Measurements from ENCODE around the gene PGM5.
A peak's percentile ranks its signal among the peaks of the same experiment; 100 is the strongest.
"Not testable (repeated sequence)": the region's sequence is repeated elsewhere in the genome, so short reads cannot be mapped to it uniquely, and the experiment has no call there.

PGM5 gene

DNA sequence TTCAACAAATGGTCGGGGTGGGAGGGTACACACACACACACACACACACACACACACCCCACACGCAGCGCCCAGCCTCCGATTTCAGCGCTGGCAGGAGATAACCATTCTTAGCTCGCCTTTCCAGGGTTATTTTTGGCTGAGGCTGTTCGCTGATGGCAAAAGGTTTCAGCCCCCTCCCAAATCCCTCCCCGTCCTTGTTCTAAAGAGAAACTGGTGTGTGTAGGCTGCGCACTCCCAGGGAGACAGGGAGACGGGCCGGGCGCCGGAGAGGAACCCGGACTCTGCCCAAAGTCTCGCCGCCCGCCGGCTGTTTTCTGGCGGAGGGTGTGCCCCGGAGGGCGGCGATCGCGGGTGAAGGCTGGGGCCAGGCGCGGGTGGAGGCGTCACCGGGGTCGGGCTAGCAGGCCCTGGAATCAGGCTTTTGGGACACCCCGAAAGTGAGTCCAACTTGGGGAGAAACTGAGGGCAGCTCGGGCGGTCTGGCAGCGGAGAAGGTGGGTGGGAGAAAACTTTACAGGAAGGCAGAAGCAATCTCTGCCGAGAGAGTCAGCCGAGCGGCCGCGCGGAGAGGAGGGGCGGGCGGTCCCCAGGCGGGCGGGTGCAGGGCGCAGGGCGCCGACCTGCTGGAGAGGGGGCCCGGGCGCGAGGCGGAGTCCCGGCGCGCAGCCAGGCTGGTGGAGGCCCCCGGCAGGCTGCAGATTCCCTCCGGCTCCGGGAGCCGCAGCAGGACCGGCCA is at the start of gene PGM5:
Gene PGM5, plus strand, starts transcription at position 232 of the 739 bp plus-strand sequence. CDS start 517 bp downstream, outside the sequence.
- not testable (repeated sequence) for H3K4me1 ChIP-seq (ENCODE audit: control insufficient read depth, insufficient read depth, low read length); H3K27me3 ChIP-seq (ENCODE audit: control insufficient read depth, insufficient read depth, low read length); H3K4me3 ChIP-seq (ENCODE audit: low read length); H3K36me3 ChIP-seq (ENCODE audit: control insufficient read depth, insufficient read depth, low read length); H3K9me3 ChIP-seq (ENCODE audit: control insufficient read depth, low read length)
- peak within 1 kb of the TSS; percentile 55 for H3K9ac ChIP-seq (ENCODE audit: low read length)

DNA sequence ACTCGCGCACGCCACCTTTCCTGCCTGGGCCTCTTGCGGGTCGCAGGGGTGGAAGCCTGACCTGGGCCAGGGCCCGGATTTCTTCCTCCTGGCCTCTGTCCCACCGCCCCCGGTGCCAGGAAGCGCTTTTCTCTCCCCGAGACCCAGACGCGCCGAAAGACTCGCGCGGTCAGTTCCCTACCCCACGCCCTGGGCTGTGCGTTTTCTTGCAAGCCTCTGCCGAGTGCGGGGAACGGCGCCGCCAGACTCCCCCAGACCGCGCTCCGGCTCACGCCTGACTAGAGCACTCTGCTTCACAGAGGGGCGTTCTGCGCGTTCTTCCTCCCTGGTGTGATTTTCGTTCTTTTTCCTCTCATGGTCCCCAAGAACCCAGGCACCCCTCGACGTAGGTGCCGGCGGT is 49.3 kb upstream of the PGM5 start:
- H3K9ac ChIP-seq (ENCODE audit: low read length); H3K9me3 ChIP-seq (ENCODE audit: control insufficient read depth, low read length); H3K36me3 ChIP-seq (ENCODE audit: control insufficient read depth, insufficient read depth, low read length); H3K27me3 ChIP-seq (ENCODE audit: control insufficient read depth, insufficient read depth, low read length); H3K4me1 ChIP-seq (ENCODE audit: control insufficient read depth, insufficient read depth, low read length); H3K4me3 ChIP-seq (ENCODE audit: low read length): not testable (repeated sequence)

DNA sequence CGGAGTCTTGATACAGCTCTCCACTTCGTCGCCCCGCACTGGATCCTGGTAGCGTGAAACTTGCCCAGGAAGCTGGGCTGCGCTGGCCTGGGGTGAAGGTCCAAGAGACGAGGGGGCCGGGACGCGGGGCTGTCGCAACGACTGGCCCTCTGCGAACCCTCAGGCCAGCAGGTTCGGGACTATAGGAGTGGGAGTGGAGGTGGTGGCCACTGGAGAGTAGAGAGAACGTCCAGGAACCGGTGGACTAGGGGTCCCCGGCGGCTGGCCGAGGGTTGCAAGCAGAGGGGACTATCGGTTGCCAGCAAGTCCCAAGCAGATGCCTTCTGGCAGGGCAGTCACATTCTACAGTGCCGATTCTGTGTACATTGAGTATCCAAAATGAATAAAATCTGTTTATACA is 48.8 kb upstream of the PGM5 start:
- H3K36me3 ChIP-seq (ENCODE audit: control insufficient read depth, insufficient read depth, low read length); H3K9me3 ChIP-seq (ENCODE audit: control insufficient read depth, low read length); H3K4me3 ChIP-seq (ENCODE audit: low read length); H3K9ac ChIP-seq (ENCODE audit: low read length); H3K4me1 ChIP-seq (ENCODE audit: control insufficient read depth, insufficient read depth, low read length); H3K27me3 ChIP-seq (ENCODE audit: control insufficient read depth, insufficient read depth, low read length): not testable (repeated sequence)

DNA sequence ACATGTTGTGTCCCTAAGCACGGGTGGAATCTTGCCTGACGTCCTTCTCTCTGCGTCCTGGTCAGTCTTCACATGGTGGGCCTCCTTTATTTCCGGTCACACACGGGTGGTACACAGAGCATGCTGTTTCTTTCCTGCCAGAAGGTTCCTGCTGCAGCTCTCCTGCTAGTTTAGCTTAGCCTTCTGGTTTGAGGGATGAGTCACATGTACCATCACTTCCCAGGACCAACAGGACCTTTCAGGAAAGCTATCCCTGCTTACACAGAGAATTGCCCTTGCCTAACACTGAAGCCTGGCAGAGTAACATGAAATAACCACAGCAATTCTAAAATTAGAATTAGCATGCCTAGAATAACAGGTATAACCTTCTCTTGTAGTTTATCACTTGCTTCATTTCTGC is 45.2 kb upstream of the PGM5 start:
- not testable (repeated sequence) for H3K4me1 ChIP-seq (ENCODE audit: control insufficient read depth, insufficient read depth, low read length); H3K36me3 ChIP-seq (ENCODE audit: control insufficient read depth, insufficient read depth, low read length); H3K9ac ChIP-seq (ENCODE audit: low read length); H3K27me3 ChIP-seq (ENCODE audit: control insufficient read depth, insufficient read depth, low read length); H3K9me3 ChIP-seq (ENCODE audit: control insufficient read depth, low read length); H3K4me3 ChIP-seq (ENCODE audit: low read length)

DNA sequence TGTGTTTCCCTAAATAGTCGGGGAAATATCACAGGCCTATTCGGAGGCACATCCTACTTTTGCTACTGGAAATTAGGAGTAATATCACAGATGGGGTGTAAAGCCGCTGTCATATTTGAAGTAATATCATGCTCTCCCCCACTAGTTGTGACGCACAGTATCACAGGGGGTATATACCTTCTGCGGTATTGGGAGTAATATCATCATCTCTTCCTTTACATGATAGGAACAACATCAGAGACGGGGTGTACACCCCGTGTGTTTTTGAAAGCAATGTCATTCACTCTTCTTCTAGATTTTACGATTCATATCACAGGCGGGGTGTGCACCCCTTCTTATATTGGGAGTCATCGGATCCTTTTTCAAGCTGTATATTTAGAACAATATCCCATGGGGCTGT is 38.2 kb upstream of the PGM5 start:
- H3K27me3 ChIP-seq (ENCODE audit: control insufficient read depth, insufficient read depth, low read length); H3K9me3 ChIP-seq (ENCODE audit: control insufficient read depth, low read length); H3K9ac ChIP-seq (ENCODE audit: low read length); H3K4me3 ChIP-seq (ENCODE audit: low read length); H3K36me3 ChIP-seq (ENCODE audit: control insufficient read depth, insufficient read depth, low read length); H3K4me1 ChIP-seq (ENCODE audit: control insufficient read depth, insufficient read depth, low read length): not testable (repeated sequence)

DNA sequence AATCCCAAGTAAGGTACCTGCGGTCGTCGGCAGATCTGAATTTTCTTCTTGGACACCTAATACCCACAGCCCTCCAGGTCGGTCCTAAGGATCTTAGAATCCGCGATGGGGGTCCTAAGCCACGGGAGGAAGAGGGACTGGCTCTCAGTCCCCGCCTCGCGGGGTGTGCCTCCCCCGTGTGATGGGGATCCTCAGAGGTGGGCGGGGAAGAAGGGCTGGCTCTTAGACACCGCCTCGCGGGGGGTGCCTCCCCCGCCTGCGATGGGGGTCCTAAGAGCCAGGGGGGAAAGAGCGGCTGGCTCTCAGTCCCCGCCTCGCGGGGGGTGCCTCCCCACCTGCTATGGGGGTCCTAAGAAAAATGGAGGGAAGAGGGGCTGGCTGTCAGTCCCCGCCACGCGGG is 32.7 kb upstream of the PGM5 start:
- H3K4me3 ChIP-seq (ENCODE audit: low read length); H3K9me3 ChIP-seq (ENCODE audit: control insufficient read depth, low read length); H3K36me3 ChIP-seq (ENCODE audit: control insufficient read depth, insufficient read depth, low read length); H3K4me1 ChIP-seq (ENCODE audit: control insufficient read depth, insufficient read depth, low read length); H3K9ac ChIP-seq (ENCODE audit: low read length); H3K27me3 ChIP-seq (ENCODE audit: control insufficient read depth, insufficient read depth, low read length): not testable (repeated sequence)

DNA sequence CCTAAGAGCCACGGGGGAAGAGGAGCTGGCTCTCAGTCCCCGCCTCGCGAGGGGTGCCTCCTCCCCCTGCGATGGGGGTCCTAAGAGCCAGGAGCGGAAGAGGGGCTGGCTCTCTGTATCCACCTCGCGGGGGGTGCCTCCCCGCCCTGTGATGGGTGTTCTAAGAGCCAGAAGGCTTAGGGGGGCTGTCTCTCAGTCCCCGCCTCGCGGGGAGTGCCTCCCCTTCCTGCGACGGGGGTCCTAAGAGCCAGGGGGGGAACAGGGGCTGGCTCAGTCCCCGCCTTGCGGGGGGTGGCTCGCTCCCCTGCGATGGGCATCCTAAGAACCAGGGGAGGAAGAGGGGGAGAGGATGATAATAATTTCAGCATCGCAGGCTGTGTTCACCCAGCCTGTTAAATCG is 31.9 kb upstream of the PGM5 start:
- H3K36me3 ChIP-seq (ENCODE audit: control insufficient read depth, insufficient read depth, low read length); H3K27me3 ChIP-seq (ENCODE audit: control insufficient read depth, insufficient read depth, low read length); H3K9me3 ChIP-seq (ENCODE audit: control insufficient read depth, low read length); H3K4me3 ChIP-seq (ENCODE audit: low read length); H3K9ac ChIP-seq (ENCODE audit: low read length); H3K4me1 ChIP-seq (ENCODE audit: control insufficient read depth, insufficient read depth, low read length): not testable (repeated sequence)

DNA sequence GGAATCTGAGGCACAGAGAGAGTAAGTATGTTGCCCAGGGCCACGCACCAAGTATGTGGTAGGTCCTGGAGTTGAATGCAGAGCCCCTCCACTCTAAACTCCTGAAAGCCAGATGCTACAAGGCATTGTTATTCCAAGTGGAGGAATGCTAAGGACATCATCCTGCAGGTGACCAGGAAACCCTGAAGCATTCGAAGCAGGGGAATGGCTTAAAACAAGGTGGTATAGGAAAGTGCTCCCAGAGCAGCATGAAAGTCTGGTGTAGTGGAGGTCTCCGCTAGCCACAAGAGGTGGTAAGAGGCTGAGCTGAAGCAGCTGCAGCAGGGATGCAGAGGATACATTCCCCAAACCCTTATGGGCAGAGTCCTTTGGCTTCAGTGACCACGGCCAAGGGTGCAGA is 27.3 kb upstream of the PGM5 start:
- H3K36me3 ChIP-seq (ENCODE audit: control insufficient read depth, insufficient read depth, low read length); H3K4me3 ChIP-seq (ENCODE audit: low read length); H3K9me3 ChIP-seq (ENCODE audit: control insufficient read depth, low read length); H3K9ac ChIP-seq (ENCODE audit: low read length); H3K4me1 ChIP-seq (ENCODE audit: control insufficient read depth, insufficient read depth, low read length); H3K27me3 ChIP-seq (ENCODE audit: control insufficient read depth, insufficient read depth, low read length): not testable (repeated sequence)

DNA sequence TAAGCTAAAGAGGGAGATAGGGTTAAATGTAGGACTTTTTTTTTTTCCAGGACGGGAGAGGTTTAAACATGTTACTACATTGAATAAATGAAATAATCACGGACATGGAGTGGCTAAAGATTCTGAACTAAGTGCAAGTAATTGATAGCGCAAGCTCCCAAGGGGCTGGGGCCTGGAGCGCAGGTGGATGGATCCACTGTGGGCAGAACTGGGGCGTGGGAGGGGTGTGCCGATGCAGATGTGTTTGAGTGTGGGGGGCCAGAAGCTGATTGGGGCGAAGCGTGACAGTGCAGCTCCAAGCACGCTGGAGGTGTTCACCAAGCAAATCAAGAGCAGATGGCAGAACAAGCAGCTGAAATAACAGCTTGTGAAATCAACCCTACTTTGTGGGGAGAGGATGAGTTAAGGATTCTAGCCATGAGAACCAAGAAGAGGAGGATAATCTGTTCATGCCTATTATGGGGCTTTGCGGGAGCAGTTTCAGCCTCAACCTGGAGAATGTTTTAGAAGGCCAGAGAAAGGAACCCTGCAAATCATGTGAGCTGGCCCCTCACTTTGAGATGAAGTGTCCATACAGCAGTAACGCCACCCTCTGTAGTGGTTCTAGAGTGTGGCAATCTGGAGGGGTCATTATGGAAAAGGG is 25.8 kb upstream of the PGM5 start:
- not testable (repeated sequence) for H3K27me3 ChIP-seq (ENCODE audit: control insufficient read depth, insufficient read depth, low read length); H3K36me3 ChIP-seq (ENCODE audit: control insufficient read depth, insufficient read depth, low read length); H3K9me3 ChIP-seq (ENCODE audit: control insufficient read depth, low read length); H3K9ac ChIP-seq (ENCODE audit: low read length); H3K4me3 ChIP-seq (ENCODE audit: low read length); H3K4me1 ChIP-seq (ENCODE audit: control insufficient read depth, insufficient read depth, low read length)

DNA sequence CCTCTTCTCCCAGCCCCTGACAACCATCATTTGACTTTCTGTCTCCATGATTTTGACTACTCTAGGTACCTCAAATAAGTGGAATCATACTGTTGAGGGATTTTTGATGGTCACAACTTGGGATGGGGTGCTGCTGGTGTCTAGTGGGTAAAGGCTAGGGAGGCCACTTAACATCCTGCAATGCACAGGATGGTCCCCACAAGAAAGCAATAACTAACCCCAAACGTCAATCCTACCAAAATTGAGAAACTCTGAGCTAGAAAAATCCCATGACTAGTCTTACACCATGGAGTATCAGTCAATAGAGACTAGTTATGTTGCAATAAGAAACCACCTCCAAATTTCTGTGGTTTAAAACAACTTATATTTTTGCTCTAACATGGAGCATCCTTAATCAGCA is 24.3 kb upstream of the PGM5 start:
- not testable (repeated sequence) for H3K9me3 ChIP-seq (ENCODE audit: control insufficient read depth, low read length); H3K27me3 ChIP-seq (ENCODE audit: control insufficient read depth, insufficient read depth, low read length); H3K9ac ChIP-seq (ENCODE audit: low read length); H3K4me3 ChIP-seq (ENCODE audit: low read length); H3K4me1 ChIP-seq (ENCODE audit: control insufficient read depth, insufficient read depth, low read length); H3K36me3 ChIP-seq (ENCODE audit: control insufficient read depth, insufficient read depth, low read length)

DNA sequence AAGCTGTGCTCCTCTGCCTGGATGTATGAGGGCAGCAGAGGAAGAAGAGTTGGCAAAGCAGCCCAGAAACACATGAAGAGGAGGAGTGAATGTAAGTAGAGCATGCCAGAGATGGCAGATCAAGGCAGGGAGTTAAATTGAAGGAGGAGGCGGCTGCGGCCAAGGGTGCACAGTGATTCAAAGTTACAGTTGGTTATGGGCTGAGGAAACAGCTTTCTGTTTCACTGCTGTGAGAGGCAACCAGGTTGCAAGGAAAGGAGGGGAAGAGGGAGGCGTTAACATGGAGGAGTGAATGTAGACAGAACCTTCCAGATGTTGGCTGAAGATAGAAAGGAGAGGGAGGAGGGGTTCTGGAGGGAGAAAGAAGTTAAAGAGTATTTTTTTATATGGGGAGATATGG is 20.5 kb upstream of the PGM5 start:
- H3K27me3 ChIP-seq (ENCODE audit: control insufficient read depth, insufficient read depth, low read length); H3K4me3 ChIP-seq (ENCODE audit: low read length); H3K36me3 ChIP-seq (ENCODE audit: control insufficient read depth, insufficient read depth, low read length); H3K9me3 ChIP-seq (ENCODE audit: control insufficient read depth, low read length); H3K9ac ChIP-seq (ENCODE audit: low read length); H3K4me1 ChIP-seq (ENCODE audit: control insufficient read depth, insufficient read depth, low read length): not testable (repeated sequence)

DNA sequence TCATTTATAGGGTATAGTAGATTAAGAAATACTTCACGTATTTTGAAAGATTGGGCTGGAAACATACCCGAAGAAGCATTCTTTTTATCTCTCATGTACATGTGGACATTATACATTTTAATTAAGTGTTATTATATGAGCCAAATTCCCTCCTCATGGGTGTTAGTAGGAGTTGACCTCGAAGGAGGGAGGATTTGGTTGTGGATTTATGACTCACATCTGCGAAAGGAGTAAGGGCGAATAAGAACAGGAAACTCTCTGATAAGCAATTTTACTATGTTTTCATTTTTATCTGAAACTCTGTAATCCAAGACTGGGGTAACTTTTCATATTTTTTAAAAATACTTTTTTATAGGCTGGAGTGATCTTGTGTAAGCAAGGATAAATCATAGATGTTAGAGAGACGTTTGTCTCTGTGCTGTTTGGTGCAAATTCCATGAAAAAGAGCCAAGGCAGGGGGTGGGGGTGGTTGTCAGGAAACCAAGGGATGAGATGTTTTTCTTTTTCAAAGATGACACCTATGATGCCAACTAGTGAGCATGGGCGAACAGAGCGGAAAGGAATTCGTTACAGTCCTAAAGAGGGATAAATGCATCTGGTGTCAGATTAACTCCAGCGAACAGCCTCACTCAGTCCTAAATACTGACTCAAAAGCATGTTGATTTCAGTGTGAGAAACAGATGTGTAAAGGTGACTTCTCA is 19.6 kb upstream of the PGM5 start:
- H3K4me1 ChIP-seq (ENCODE audit: control insufficient read depth, insufficient read depth, low read length); H3K9ac ChIP-seq (ENCODE audit: low read length); H3K36me3 ChIP-seq (ENCODE audit: control insufficient read depth, insufficient read depth, low read length); H3K27me3 ChIP-seq (ENCODE audit: control insufficient read depth, insufficient read depth, low read length); H3K9me3 ChIP-seq (ENCODE audit: control insufficient read depth, low read length); H3K4me3 ChIP-seq (ENCODE audit: low read length): not testable (repeated sequence)

All from mucosa of stomach (tissue), 1 donor.